Left ventricle myocardium inferior (tissue), 1 donor: ENCODE data around the gene SRRT. TPM values are rescaled to one million over a fixed set of nuclear protein-coding genes. Genes with fewer than 3 reads are reported as not detected.

Experiments used
- DNase-seq: peaks from one replicate; pipeline ENCODE4 v3.0.0-alpha.2; 2020
- H3K27ac ChIP-seq: fragments of 200-600 bp; replicated peaks from 2 replicates; pipeline ENCODE4 v1.8.0; 2021
- H3K27me3 ChIP-seq: fragments of 200-600 bp; 2 replicates; pipeline ENCODE4 v1.8.0; 2021; ENCODE audit warnings: low read depth
- H3K36me3 ChIP-seq: fragments of 200-600 bp; 2 replicates; pipeline ENCODE4 v1.8.0; 2021
- H3K4me1 ChIP-seq: fragments of 200-600 bp; 2 replicates; pipeline ENCODE4 v1.8.0; 2021
- H3K4me3 ChIP-seq: fragments of 200-600 bp; 2 replicates; pipeline ENCODE4 v1.8.0; 2021; ENCODE audit warnings: mild to moderate bottlenecking, moderate library complexity
- H3K9me3 ChIP-seq: fragments of 200-600 bp; replicated peaks from 2 replicates; pipeline ENCODE4 v1.8.0; 2021
- intact Hi-C: fragments of 100-400 bp; cut with micrococcal nuclease; formaldehyde crosslinking; loops from one replicate; pipeline ENCODE4 v1.11.0; 2022
- total RNA-seq: library from RNA; stranded (reverse); fragmentation: NEBNext Ultra II Directional; extraction: Animal tissue kit (Norgen Biotek cat#: 25700); gene quantifications from one replicate; pipeline ENCODE4 v1.2.1, GENCODE V29; 2021
- TF ChIP-seq, protein P1 (sequence below): fragments of 200-600 bp; IDR thresholded peaks from 2 replicates; pipeline ENCODE4 v1.8.0; 2021; ENCODE audit warnings: antibody characterized with exemption, mild to moderate bottlenecking, borderline replicate concordance
- donor health status: DM: no; HTN: yes; CAD: no; lungs with severe emphysema.

Gene SRRT
- total RNA-seq, 1 donor from 2014 or later, result 51.3 TPM

DNA sequence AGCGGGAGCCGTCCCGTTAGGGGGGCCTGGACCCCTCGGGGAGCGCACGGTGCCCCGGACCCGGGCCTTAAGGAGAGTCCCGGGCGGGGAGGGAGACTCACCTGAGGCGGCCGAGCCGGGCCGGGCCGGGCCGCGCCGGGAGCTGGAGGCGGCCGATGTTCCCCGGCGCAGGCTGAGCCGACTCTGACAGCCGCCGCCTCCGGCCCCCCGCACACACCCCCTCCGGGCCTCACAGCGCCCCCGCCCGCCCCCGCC is 20.7 kb downstream of the SRRT start, which contains the start of gene ACHE:
Gene ACHE, minus strand, starts transcription at position 188 of the 255 bp plus-strand sequence. CDS start 1,656 bp downstream, outside the sequence.
- intact Hi-C loops, result loop anchor here (5.0 kb wide), 1 partner anchor 162 kb away; no protein-coding TSS in a partner anchor
- TF ChIP-seq, protein P1, sequence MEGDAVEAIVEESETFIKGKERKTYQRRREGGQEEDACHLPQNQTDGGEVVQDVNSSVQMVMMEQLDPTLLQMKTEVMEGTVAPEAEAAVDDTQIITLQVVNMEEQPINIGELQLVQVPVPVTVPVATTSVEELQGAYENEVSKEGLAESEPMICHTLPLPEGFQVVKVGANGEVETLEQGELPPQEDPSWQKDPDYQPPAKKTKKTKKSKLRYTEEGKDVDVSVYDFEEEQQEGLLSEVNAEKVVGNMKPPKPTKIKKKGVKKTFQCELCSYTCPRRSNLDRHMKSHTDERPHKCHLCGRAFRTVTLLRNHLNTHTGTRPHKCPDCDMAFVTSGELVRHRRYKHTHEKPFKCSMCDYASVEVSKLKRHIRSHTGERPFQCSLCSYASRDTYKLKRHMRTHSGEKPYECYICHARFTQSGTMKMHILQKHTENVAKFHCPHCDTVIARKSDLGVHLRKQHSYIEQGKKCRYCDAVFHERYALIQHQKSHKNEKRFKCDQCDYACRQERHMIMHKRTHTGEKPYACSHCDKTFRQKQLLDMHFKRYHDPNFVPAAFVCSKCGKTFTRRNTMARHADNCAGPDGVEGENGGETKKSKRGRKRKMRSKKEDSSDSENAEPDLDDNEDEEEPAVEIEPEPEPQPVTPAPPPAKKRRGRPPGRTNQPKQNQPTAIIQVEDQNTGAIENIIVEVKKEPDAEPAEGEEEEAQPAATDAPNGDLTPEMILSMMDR, result no peak
- Histone ChIP-seq H3K27ac (peak within 1 kb of the TSS; percentile 52), H3K9me3 (no peaks in the 10 kb centered on the region), H3K4me3 (peak within 1 kb of the TSS; percentile 65), H3K27me3 (peaks cover 84% of the 10 kb centered on the region), H3K36me3 (no peaks in the 10 kb centered on the region), H3K4me1 (peaks cover 39% of the 10 kb centered on the region)
- DNase-seq, result no peak

DNA sequence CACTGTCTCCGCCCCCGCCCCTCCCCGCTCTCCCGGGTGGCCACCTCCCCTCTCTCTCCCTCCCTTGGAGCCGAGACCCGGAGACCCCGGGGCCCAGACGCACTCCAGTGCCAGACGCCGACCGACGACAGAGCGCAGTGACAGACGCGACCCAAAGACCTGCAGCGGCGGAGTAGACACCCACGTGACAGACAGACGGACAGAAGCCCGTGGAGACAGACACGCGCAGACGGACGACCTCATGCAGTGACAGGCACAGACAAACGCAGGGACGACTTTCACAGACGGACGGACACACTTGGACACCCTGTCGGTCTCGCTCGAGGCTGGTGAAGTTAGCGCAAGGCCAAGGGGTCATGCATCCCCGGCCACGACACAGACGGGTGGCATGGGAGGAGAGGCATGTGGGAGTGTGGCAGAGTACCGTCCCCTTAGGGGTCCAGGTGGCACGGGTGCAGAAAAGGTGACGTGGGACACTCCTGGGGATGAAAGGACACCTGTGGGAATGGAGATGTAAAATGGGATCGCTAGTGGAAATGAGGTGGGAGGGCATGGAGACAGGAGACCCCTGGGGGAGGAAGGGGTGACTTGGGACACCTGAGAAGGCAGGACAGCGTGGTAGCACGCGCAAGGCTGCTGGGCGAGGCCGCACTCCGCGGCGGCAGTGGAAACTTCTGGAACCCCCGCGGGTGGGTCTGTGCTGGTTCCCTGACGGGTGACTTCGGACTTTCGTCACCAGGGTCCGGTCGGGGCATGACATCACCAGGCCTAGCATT is 21.2 kb downstream of the SRRT start:
- DNase-seq, result peak; percentile 21
- H3K36me3 ChIP-seq, result no peaks in the 10 kb centered on the region
- no peak overlapping the region for H3K27ac ChIP-seq
- no peaks in the 10 kb centered on the region for H3K9me3 ChIP-seq
- TF ChIP-seq, protein P1, result no peak
- peak overlapping the region; percentile 65 for H3K4me3 ChIP-seq
- intact Hi-C loops, result loop anchor here (5.0 kb wide), 1 partner anchor 161 kb away; no protein-coding TSS in a partner anchor
- H3K27me3 ChIP-seq, result peaks cover 89% of the 10 kb centered on the region
- peaks cover 34% of the 10 kb centered on the region for H3K4me1 ChIP-seq

DNA sequence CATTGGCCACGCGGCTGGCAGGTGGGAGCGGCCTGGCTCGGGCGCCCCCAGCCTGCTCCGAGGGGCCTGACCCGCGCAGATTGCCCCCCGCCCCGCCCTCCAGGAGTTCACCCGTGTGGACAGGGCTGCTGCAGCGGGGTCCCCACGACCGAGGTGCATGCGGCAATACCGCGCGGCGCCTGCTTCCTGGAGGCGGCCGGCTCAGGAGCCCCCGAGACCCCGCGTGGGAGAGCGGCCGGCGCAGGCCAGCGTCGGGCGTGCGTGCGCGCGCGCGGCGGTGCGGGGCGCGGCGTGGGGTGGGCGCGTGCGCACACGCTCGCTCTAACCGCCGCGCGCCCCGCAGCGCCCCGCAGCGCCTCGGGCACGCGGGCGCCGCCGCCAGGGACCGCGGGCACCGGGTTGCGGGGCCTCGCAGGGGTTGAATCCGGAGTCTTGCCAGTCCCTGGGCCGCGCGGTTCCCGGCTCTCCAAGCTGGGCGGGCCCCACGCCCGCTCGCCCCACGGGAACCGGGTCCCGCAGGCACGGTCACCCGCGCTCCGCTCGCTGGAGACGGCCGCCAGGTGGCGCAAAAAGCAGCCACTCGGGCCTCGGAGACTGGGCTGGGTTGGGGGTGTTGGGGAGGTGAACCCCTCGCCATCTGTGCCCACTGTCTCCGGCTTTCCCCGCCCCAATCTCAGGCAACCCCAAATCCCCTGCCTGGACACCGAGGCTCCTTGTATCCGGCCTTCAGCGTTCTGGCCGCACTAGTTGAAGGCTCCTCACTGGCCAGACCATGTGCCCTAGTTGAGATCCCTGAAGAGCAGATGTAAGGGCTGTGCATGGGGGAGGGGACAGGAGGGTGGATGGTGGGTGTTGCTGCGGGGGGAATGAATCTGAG is 22.1 kb downstream of the SRRT start:
- Histone ChIP-seq H3K9me3 (no peaks in the 10 kb centered on the region), H3K4me3 (peak overlapping the region; percentile 65), H3K4me1 (peaks cover 31% of the 10 kb centered on the region), H3K27me3 (peaks cover 97% of the 10 kb centered on the region), H3K36me3 (no peaks in the 10 kb centered on the region), H3K27ac (no peak overlapping the region)
- intact Hi-C loops, result loop anchor here (5.0 kb wide), 1 partner anchor 160 kb away; no protein-coding TSS in a partner anchor
- DNase-seq, result peak; percentile 44
- TF ChIP-seq, protein P1, result peak; percentile 80

DNA sequence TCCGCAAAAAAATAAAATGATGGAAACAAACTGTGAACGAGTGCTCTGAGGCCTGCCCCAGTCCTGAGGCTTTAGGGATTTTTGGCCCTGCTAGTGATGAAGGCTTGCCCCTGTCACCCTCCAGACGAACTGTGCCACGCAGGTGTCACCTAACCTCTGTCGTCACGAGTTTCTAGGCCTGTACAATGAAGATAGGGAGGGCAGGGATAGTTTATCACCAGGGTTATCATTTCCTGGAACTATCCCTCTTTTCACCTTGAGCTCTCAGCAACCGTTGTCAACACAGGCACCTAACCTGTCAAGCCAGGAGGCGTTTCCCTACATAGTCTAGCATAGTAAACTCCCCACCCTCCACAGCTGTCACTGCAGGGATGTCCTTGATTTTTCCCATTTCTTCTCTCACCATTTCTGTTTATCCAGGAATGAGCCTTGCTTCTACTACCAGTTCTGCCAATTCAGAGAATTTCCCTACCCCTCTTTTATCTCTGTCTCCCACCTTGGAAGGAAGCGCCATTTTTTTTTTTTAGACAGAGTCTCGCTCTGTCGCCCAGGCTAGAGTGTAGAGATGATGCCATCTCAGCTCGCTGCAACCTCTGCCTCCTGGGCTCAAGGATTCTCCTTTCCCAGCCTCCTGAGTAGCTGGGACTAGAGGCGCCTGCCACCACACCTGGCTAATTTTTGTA is 23.0 kb downstream of the SRRT start:
- DNase-seq, result no peak
- intact Hi-C loops, result loop anchor here (5.0 kb wide), 1 partner anchor 159 kb away; no protein-coding TSS in a partner anchor
- Histone ChIP-seq H3K36me3 (no peaks in the 10 kb centered on the region), H3K27ac (no peak overlapping the region), H3K27me3 (peaks cover 100% of the 10 kb centered on the region), H3K9me3 (no peaks in the 10 kb centered on the region), H3K4me3 (no peak overlapping the region), H3K4me1 (peaks cover 31% of the 10 kb centered on the region)
- TF ChIP-seq, protein P1, result no peak

DNA sequence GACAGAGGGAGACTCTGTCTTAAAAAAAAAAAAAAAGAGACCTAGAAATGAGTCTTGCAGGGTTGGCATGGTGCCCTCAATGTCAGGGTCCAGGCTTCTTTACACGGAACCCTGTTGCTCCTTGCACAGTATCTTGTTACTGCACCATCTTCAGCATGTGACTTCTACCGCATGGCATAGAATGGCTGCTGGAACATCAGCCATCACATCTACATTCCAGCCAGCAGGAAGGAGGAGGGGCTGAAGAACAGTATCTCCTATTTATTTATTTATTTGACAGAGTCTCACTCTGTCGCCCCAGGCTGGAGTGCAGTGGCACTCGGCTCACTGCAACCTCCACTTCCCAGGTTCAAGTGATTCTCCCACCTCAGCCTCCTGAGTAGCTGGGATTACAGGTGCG is 24.5 kb downstream of the SRRT start:
- intact Hi-C loops, result loop anchor here (5.0 kb wide), 1 partner anchor 158 kb away; no protein-coding TSS in a partner anchor
- Histone ChIP-seq H3K27me3 (peaks cover 99% of the 10 kb centered on the region), H3K9me3 (no peaks in the 10 kb centered on the region), H3K4me3 (no peak overlapping the region), H3K36me3 (no peaks in the 10 kb centered on the region), H3K27ac (no peak overlapping the region), H3K4me1 (peaks cover 28% of the 10 kb centered on the region)
- TF ChIP-seq, protein P1, result no peak
- no peak for DNase-seq
